GM19452 (cell line): Measurements from ENCODE around the gene GRAMD1B.

Experiments used
- ATAC-seq: cut with Tn5 transposase; IDR thresholded peaks from one replicate; pipeline ENCODE4 v1.9.1; 2021; ENCODE audit not compliant: unreplicated experiment

GRAMD1B gene

GRCh38 chr11:123429913-123430720 lies at the start of gene GRAMD1B:
TSS of gene GRAMD1B (plus strand) at chr11:123430269. CDS start at chr11:123430793, 524 bp downstream.
- ATAC-seq = no peak

- ATAC-seq = no peak
Observed at GRCh38 chr11:123381149-123381548, 48.9 kb upstream of the GRAMD1B start.

DNA sequence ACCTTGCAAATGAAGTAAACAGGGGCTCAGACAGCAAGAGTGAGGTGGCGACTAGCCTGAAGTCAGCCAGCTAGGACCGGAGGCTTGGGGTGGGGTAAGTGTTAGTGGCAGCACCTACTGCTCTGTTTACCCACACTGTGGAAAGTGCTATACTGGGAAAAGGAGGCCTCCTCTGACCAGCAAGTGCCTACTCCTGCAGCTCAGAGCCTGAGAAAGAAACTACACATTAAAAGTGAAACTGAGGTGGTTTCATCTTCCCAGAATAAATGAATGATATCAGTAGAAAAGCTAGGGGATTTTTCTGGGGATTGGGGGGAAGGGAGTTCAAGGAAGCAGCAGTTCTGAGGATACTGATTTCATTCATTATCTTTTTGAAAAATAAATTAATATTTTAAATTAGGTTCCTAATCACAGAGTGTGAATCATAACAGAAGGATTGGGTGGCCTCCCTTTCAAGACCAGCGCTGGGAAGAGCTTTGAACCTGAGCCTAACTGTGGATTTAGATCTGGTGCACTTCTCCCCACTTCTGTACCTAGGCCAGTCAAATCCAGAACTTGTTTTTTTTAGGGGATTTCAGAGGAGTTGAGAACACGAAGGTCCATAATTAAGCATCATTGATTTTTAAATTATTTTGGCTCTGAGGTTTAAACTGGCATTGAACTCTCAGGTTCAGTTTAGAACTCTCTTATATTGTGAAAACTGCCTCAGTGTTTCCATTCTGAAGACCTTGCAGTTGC lies 48.1 kb upstream of the GRAMD1B start:
- ATAC-seq = peak; percentile 78

GRCh38 chr11:123382555-123383074 lies 47.5 kb upstream of the GRAMD1B start:
- ATAC-seq = no peak

DNA sequence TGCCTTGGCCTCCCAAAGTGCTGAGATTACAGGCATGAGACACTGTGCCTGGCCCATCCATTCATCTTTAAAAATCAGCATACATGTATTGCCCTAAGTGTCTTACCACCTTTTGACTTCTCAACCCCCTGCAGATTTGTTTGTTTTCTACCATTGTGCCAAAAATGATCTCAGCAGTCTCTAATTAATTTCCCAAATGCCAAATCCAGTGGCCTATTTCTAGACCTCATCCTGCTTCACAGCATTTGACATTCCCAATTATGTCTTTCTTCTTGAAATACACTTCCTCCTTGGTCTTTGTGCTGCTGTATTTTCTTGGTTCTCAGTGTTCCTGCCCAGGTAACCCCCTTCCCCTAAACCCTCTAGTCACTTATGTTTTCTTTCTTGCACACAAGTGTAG lies 46.0 kb upstream of the GRAMD1B start:
- no peak for ATAC-seq

- ATAC-seq = no peak
Observed at GRCh38 chr11:123386796-123387510, 43.1 kb upstream of the GRAMD1B start.

GRCh38 chr11:123388640-123389039 lies 41.4 kb upstream of the GRAMD1B start:
- no peak for ATAC-seq

GRCh38 chr11:123390146-123390545 lies 39.9 kb upstream of the GRAMD1B start:
- no peak for ATAC-seq

DNA sequence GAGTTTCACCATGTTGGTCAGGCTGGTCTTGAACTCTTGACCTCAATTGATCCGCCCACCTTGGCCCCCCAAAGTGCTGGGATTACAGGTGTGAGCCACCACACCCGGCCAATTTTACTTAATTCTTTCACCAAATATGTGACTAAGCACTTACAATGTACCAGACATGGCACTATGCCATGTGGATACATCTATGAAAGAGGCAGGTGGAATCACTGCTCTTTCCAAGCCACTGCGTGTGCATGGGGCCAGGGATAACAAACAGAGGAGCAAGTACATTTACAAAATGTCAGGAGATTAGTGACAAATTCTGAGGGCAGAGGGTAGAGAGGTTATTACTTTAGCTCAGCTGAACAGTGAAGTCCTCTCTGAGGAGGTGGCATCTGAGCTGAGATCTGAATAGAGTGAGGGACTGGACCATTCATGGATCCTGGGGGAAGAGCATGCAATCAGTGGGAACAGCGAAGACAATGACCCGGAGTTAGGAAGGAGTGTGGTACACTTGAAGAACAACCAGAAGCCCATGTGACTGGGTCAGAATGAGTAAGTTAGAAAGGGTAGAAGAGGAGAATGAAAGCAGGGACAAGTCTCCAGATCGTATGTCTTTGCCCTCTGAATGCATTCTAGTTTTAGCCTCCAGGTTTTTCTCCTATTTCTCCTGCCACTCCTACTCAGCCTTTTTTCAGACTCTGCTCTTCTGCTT lies 38.3 kb upstream of the GRAMD1B start:
- no peak for ATAC-seq

GRCh38 chr11:123392431-123392830 lies 37.6 kb upstream of the GRAMD1B start:
- ATAC-seq = no peak

DNA sequence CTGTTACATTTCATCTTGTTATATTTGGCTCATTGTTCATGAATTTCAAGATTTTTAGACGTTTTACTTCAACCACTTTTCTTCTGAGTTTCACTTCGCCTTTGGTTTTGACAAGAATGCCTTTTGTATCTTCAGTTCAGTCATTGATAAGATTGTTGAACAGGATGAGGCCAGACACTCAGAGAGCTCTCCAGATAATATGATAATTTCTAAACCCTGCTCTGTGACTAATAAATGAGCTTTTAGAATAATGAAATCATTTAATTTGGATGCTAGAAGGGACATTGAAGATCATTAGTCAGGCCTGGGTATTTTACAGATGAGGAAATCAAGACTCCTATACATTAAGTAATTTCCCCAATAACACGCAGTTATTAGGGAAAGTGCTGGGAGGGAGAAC lies 37.2 kb upstream of the GRAMD1B start:
- ATAC-seq = no peak

DNA sequence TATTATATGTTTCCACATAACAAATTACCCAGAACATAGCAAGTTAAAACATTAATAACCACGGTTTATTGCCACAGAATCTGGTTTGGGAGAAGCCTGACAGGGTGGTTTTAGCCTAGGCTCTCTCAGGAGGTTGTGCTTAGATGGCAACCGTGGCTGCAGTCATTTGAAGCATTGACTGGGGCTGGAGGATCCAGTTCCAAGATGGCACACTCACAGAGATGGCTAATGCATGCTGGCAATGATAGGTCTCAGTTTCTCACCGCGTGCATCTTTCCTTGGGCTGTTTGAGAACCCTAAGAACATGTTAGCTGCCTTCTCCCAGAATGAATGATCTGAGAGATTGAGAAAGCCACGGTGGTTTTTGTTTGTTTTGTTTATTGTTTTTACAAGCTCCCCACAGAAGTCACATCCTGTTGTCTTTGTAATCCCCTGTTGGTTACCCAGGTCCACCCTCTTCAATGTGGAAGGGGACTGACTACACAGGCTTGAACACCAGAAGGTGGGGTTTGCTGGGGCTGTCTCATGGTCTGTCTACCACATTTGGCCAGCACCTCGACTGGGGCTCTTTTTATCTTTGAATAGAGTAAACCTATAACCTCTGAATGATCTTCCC lies 36.6 kb upstream of the GRAMD1B start:
- no peak for ATAC-seq

- ATAC-seq = no peak
Observed at GRCh38 chr11:123404676-123405075, 25.4 kb upstream of the GRAMD1B start.

GRCh38 chr11:123405123-123405592 lies 24.9 kb upstream of the GRAMD1B start:
- no peak for ATAC-seq

DNA sequence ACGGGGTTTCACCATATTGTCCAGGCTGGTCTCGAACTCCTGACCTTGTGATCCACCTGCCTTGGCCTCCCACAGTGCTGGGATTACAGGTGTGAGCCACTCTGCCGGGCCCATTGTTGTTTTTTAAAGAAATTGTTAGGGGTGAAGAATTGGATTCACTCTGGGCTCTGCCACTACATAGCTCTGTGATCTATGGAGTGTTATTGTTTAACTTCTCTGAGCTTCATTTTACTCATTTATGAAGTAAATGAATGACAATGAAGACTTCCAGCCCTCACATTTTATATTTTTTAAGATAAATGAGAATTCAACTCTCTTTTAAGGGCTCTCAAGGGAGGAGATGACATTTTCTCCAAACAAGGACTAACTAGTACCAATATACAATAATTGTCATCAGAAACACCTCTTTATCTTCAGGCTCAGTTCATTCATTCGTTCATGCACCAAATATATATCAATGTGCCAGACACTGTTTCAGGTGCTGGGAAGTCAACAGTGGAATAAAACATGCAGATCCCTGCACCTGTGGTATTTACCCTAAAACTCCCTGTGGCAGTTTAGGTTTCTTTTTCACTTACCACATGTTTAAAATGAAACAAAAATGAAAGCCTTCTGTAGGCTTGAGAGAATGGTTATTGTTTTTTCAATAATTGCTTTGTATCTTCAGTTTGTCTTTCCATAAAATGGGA lies 23.5 kb upstream of the GRAMD1B start:
- peak; percentile 60 for ATAC-seq

GRCh38 chr11:123407130-123407995 lies 22.7 kb upstream of the GRAMD1B start:
- ATAC-seq = peak; percentile 46

GRCh38 chr11:123407996-123408597 lies 22.0 kb upstream of the GRAMD1B start:
- ATAC-seq = no peak
